Left lung (tissue), 10 donors: ENCODE results near the gene MAGI1. TPM values are rescaled to one million over a fixed set of nuclear protein-coding genes. Genes with fewer than 3 reads are reported as not detected.

Source experiments
- ATAC-seq: fragments of 200-7000 bp; cut with Tn5 transposase; one replicate; pipeline ENCODE4 v1.9.1; 2020; ENCODE audit warnings: moderate library complexity
- DNase-seq, 4 donors: peaks; one replicate each; pipeline ENCODE4 v3.0.0-alpha.2; 2013 to 2020
- H3K27ac ChIP-seq, 2 donors: fragments of 200-600 bp; sonication (generic) in 1 of 2; one replicate each; pipeline versions ENCODE4 v1.5.0 to v1.8.0; 2020 to 2021
- H3K27me3 ChIP-seq, 2 donors: fragments of 200-600 bp; sonication (generic) in 1 of 2; one replicate each; pipeline versions ENCODE4 v1.5.0 to v1.8.0; 2020 to 2021
- H3K36me3 ChIP-seq, 2 donors: fragments of 200-600 bp; sonication (generic) in 1 of 2; one replicate each; pipeline versions ENCODE4 v1.5.0 to v1.8.0; 2020 to 2021
- H3K4me1 ChIP-seq, 2 donors: fragments of 200-600 bp; one replicate each; pipeline ENCODE4 v1.8.0; 2021
- H3K4me3 ChIP-seq, 2 donors: fragments of 200-600 bp; sonication (generic) in 1 of 2; one replicate each; pipeline versions ENCODE4 v1.5.0 to v1.8.0; 2020 to 2021; ENCODE audit warnings: mild to moderate bottlenecking in 1 of 2
- H3K9me3 ChIP-seq, 2 donors: fragments of 200-600 bp; sonication (generic) in 1 of 2; one replicate each; pipeline versions ENCODE4 v1.5.0 to v1.8.0; 2020 to 2021
- CTCF ChIP-seq, 2 donors: fragments of 200-600 bp; sonication (generic) in 1 of 2; IDR thresholded peaks; one replicate each; pipeline versions ENCODE4 v1.5.0 to v1.8.0; 2021; ENCODE audit warnings: antibody characterized with exemption in 2 of 2
- intact Hi-C, 2 donors: fragments of 100-400 bp; cut with DNase I; formaldehyde crosslinking; loops; one replicate each; pipeline versions ENCODE4 v1.11.2 to v1.14.2; 2022
- polyA plus RNA-seq, 6 donors: library from polyadenylated mRNA; unstranded; fragments of 120-200 nt; gene quantifications; one replicate each; pipeline ENCODE4 v1.2.1, GENCODE V29; 2013; ENCODE audit not compliant: insufficient read length in 6 of 6
- total RNA-seq, 2 donors: library from RNA; stranded (reverse); fragmentation: NEBNext Ultra II Directional; extraction: Animal tissue kit (Norgen Biotek cat#: 25700); gene quantifications; one replicate each; pipeline ENCODE4 v1.2.1, GENCODE V29; 2021
- donor health status: DM: no; HTN: yes; CAD: no.
- donor health status: DM: no; HTN: no; CAD: no.

Gene MAGI1
- total and polyA plus RNA-seq, 8 donors = 25.4 to 32.0 (median 28.7) TPM

DNA sequence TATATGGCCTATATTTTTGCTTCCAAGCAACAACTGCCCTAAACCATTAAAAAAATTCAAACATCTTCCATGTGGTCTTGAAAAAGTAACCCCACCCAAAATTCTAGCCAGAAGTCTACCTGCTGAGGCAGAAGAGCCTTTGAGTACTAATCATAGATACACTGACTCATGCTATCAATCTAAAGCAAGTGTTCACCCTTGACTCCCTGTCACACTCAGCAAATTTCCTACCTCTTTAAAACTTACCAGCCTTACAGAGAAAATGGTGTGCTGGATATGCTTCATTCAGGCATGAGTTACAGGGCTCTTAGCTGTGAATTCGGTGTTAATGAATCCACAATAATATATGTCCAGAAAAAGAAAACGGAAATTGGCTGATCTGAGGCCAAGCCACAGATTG lies 373.8 kb downstream of the MAGI1 start:
- ATAC-seq (no peak), DNase-seq (no peak)
- intact Hi-C loops = loop anchor here in 1 of 2 donors (10.0 kb wide), 1 partner anchor 480 kb away; no protein-coding TSS in a partner anchor
- Histone ChIP-seq H3K9me3 (no peaks in the 10 kb centered on the region), H3K27ac (no peak overlapping the region), H3K4me1 (no peaks in the 10 kb centered on the region), H3K36me3 (no peaks in the 10 kb centered on the region), H3K27me3 (no peaks in the 10 kb centered on the region), H3K4me3 (no peak overlapping the region)
- TF ChIP-seq CTCF (IDR thresholded peaks at IDR 0.05) = no peak

- intact Hi-C loops = loop anchor here in 1 of 2 donors (10.0 kb wide), 1 partner anchor 480 kb away; no protein-coding TSS in a partner anchor
- ATAC-seq (no peak), DNase-seq (no peak)
- Histone ChIP-seq H3K27me3 (no peaks in the 10 kb centered on the region), H3K9me3 (no peaks in the 10 kb centered on the region), H3K27ac (no peak overlapping the region), H3K4me3 (no peak overlapping the region), H3K4me1 (no peaks in the 10 kb centered on the region), H3K36me3 (no peaks in the 10 kb centered on the region)
- no peak for TF ChIP-seq CTCF (IDR thresholded peaks at IDR 0.05)
Observed at GRCh38 chr3:65664446-65664845, 374.3 kb downstream of the MAGI1 start.

- ATAC-seq = no peak
- no peak overlapping the region for H3K27ac ChIP-seq
- no peak overlapping the region for H3K4me3 ChIP-seq
- no peaks in the 10 kb centered on the region for H3K4me1 ChIP-seq
- intact Hi-C loops = loop anchor here in 1 of 2 donors (10.0 kb wide), 1 partner anchor 483 kb away; no protein-coding TSS in a partner anchor
- H3K27me3 ChIP-seq = no peaks in the 10 kb centered on the region
- H3K9me3 ChIP-seq = no peaks in the 10 kb centered on the region
- DNase-seq = no peak
- H3K36me3 ChIP-seq = no peaks in the 10 kb centered on the region
- no peak for TF ChIP-seq CTCF (IDR thresholded peaks at IDR 0.05)
Observed at GRCh38 chr3:65662095-65662494, 376.6 kb downstream of the MAGI1 start.

DNA sequence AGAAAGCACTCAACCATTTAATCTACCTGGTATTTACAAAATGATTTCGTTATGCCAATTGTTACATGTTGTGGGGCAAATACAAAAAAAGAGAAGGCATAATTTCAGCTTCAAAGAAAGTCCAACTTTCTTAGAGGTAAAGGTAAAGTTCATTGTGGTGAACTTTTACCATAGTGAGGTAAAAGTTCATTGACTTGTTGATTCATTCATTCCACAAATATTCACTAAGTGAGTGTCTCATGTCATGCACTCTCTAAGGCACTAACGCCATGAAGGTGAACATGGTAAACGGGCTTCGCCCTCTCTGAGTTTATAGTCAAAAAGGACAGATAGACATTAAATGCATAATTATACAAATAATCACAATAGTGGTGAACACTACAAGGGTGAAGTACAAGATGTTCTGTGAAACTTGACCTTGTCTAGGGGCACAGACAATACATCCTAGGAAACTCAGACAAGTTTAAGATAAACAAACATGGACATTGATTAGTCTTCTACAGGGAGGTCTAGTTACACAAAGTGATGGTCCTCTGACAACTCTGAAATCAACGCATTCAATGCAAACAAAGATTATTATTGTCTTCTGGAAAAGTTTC lies 378.6 kb downstream of the MAGI1 start:
- TF ChIP-seq CTCF (IDR thresholded peaks at IDR 0.05) = no peak
- no peaks in the 10 kb centered on the region for H3K36me3 ChIP-seq
- H3K27me3 ChIP-seq = no peaks in the 10 kb centered on the region
- H3K4me1 ChIP-seq = no peaks in the 10 kb centered on the region
- no peak overlapping the region for H3K27ac ChIP-seq
- no peak for DNase-seq
- H3K4me3 ChIP-seq = no peak overlapping the region
- H3K9me3 ChIP-seq = no peaks in the 10 kb centered on the region
- intact Hi-C loops = loop anchor here in 1 of 2 donors (10.0 kb wide), 1 partner anchor 485 kb away; no protein-coding TSS in a partner anchor
- ATAC-seq = no peak

DNA sequence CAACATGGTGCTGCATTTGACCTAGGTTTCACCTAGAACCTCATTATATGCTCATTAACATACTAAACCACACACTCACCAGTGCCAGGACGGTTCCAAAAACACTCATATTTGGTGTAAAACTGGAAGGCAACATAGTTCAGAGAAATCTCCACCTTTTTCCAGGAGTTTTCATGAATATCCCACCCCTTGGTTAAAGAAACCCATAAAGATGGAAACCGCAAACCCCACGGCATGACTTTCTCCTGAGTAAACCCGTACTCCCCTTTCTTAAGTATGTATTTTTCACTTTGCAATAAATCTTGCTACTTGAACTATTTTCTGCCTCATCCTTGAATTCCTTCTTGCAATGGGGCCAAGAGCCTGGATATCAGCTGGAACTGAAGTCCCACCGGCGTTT lies 379.3 kb downstream of the MAGI1 start:
- H3K9me3 ChIP-seq = no peaks in the 10 kb centered on the region
- ATAC-seq (no peak), DNase-seq (no peak)
- no peaks in the 10 kb centered on the region for H3K27me3 ChIP-seq
- no peak overlapping the region for H3K27ac ChIP-seq
- no peaks in the 10 kb centered on the region for H3K4me1 ChIP-seq
- no peaks in the 10 kb centered on the region for H3K36me3 ChIP-seq
- intact Hi-C loops = no loop called here
- H3K4me3 ChIP-seq = no peak overlapping the region
- TF ChIP-seq CTCF (IDR thresholded peaks at IDR 0.05) = no peak
